Measurements from ENCODE around the gene SLC31A1. TPM values are rescaled to one million over a fixed set of nuclear protein-coding genes. Genes with fewer than 3 reads are reported as not detected.

Gene SLC31A1
- total and polyA plus RNA-seq, 2 of the 8 experiments (the other 6 are each of a cell fraction or from before 2014, with no cell fraction given), result 23.9 to 40.8 TPM

DNA sequence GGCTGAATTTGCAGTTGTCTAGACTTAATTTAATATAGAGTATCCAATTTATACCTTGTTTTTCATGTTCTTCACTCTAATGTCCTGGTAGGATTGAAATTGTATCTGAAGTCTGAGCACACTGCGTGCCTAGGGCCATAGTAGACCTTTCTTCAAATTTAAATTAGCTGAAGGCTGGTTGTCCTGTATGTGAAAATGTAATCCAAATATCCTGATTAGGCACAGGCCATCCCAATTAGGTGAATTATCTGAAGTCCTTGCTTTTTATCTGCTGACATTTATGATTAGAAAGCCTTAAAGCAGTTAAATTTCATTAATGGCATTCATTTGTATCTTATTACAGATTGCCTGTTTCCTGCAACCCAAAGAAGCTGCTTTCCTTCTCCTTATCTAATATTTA, 33.6 kb downstream of the SLC31A1 start:
- H4K91ac ChIP-seq (replicated peaks; ENCODE audit: insufficient read length, low read length), result no peak overlapping the region
- DNase-seq (ENCODE audit: low read depth in 1 of 2, low spot score in 2 of 2), result no peak
- H4K8ac ChIP-seq (ENCODE audit: extremely low read depth, insufficient read depth, low read length), result no peak overlapping the region
- no peak overlapping the region for H2AK5ac ChIP-seq (ENCODE audit: low read depth, low read length)
- H3K79me2 ChIP-seq (ENCODE audit: control insufficient read depth in 1 of 2, insufficient read depth in 2 of 2, low read length in 2 of 2), result no peaks in the 10 kb centered on the region
- H4K20me1 ChIP-seq (replicated peaks in 1 of 2; ENCODE audit: control insufficient read depth in 1 of 2, insufficient read depth in 2 of 2, low read length in 2 of 2), result no peaks in the 10 kb centered on the region
- no peak overlapping the region for H3K23ac ChIP-seq (ENCODE audit: insufficient read length)
- H3K9me3 ChIP-seq (ENCODE audit: insufficient read depth in 2 of 2, low read depth in 1 of 2, low read length in 1 of 2), result no peaks in the 10 kb centered on the region
- H3K4me3 ChIP-seq (ENCODE audit: extremely low read depth in 1 of 4, insufficient read depth in 2 of 4, low read depth in 3 of 4, low read length in 4 of 4), result no peak overlapping the region
- no peak overlapping the region for H3K4me2 ChIP-seq (ENCODE audit: insufficient read depth in 1 of 2, low read depth in 2 of 2, low read length in 2 of 2)
- no peak overlapping the region for H2AFZ ChIP-seq (ENCODE audit: low read length)
- no peaks in the 10 kb centered on the region for H3K4me1 ChIP-seq (replicated peaks in 1 of 4; ENCODE audit: control insufficient read depth in 3 of 4, insufficient read depth in 4 of 4, low read length in 3 of 4)
- H2BK20ac ChIP-seq (ENCODE audit: low read length), result no peak overlapping the region
- no peak overlapping the region for H3K18ac ChIP-seq (ENCODE audit: extremely low read depth, low read length)
- FAIRE-seq, result no peak
- WGBS, 2 experiments (ENCODE audit: extremely low coverage in 1 of 2, insufficient coverage in 1 of 2, insufficient read length in 1 of 2, insufficient replicate concordance in 2 of 2, low coverage in 1 of 2, low lambda C conversion rate in 2 of 2, missing lambda C conversion rate in 1 of 2), result 96% methylated on average over 1 of the region's 1 CpG; no CpG with 5 or more reads in 1 of the 2 experiments
- peaks cover 3 to 12% (median 11%) of the 10 kb centered on the region in 4 experiments; a peak in 6 of 8 replicates for H3K36me3 ChIP-seq (ENCODE audit: control insufficient read depth in 2 of 4, insufficient read depth in 4 of 4, low read length in 3 of 4)
- H3K27ac ChIP-seq (ENCODE audit: low read depth, low read length), result no peak overlapping the region
- no peak overlapping the region for H2BK12ac ChIP-seq (ENCODE audit: low read depth, low read length)
- H3K56ac ChIP-seq (replicated peaks; ENCODE audit: insufficient read length, low read depth, low read length), result no peak overlapping the region
- no peak overlapping the region for H3K4ac ChIP-seq (replicated peaks; ENCODE audit: insufficient read length, low read depth, low read length)
- no peak overlapping the region for H2BK15ac ChIP-seq (ENCODE audit: low read length)
- H2BK120ac ChIP-seq (replicated peaks; ENCODE audit: low read depth, low read length), result no peak overlapping the region
- no peak overlapping the region for H2BK5ac ChIP-seq (ENCODE audit: low read depth, low read length)
- ChIA-PET CTCF (ENCODE audit: partially characterized antibody) (interaction anchor here (0.8 kb wide), 1 partner anchor 19 kb away, joined by 4 read pairs; no protein-coding TSS in a partner anchor), POLR2A (ENCODE audit: partially characterized antibody) (no interaction called here)
- no peaks in the 10 kb centered on the region; the same call in 1 of the 2 replicates for H3K79me1 ChIP-seq (ENCODE audit: low read depth, low read length)
- H4K5ac ChIP-seq (ENCODE audit: insufficient read length, low read depth, low read length), result no peak overlapping the region
- H3K23me2 ChIP-seq (ENCODE audit: low read depth, low read length), result no peaks in the 10 kb centered on the region
- no peaks in the 10 kb centered on the region for H3K27me3 ChIP-seq (replicated peaks in 1 of 4; ENCODE audit: control insufficient read depth in 3 of 4, extremely low read depth in 1 of 4, insufficient read depth in 3 of 4, low read length in 3 of 4)
- no peak overlapping the region for H3K14ac ChIP-seq (ENCODE audit: insufficient read length)
- H3K9ac ChIP-seq (replicated peaks in 1 of 4; ENCODE audit: extremely low read depth in 1 of 4, low read depth in 3 of 4, low read length in 3 of 4), result no peak overlapping the region
- TF ChIP-seq CREB1 (IDR thresholded peaks at IDR 0.05) (no peak), TCF12 (IDR thresholded peaks at IDR 0.05; ENCODE audit: low read depth, low read length) (no peak), FOSL1 (IDR thresholded peaks at IDR 0.05; ENCODE audit: insufficient read depth, low read depth, low read length) (no peak), BACH1 (IDR thresholded peaks at IDR 0.05; ENCODE audit: low read length) (no peak), SIRT6 (IDR thresholded peaks at IDR 0.05; ENCODE audit: low read length) (no peak), RFX5 (IDR thresholded peaks at IDR 0.05; ENCODE audit: borderline replicate concordance, low read depth, low read length) (no peak), TAF1 (IDR thresholded peaks at IDR 0.05; ENCODE audit: low read depth, low read length) (no peak), EP300 (IDR thresholded peaks at IDR 0.05; ENCODE audit: borderline replicate concordance in 1 of 2, low read depth in 2 of 2, low read length in 2 of 2) (no peak), RNF2 (IDR thresholded peaks at IDR 0.05; ENCODE audit: borderline replicate concordance, low read depth, low read length, missing control alignments, poor library complexity, severe bottlenecking) (no peak), CHD1 (IDR thresholded peaks at IDR 0.05; ENCODE audit: low read depth, low read length) (no peak), SRF (IDR thresholded peaks at IDR 0.05; ENCODE audit: low read depth, low read length) (no peak), JUN (IDR thresholded peaks at IDR 0.05; ENCODE audit: low read depth, low read length) (no peak), CBX5 (IDR thresholded peaks at IDR 0.05; ENCODE audit: low read depth, low read length) (no peak), KDM4A (IDR thresholded peaks at IDR 0.05; ENCODE audit: low read depth, low read length, severe bottlenecking) (no peak)
- TF ChIP-seq, protein P1, sequence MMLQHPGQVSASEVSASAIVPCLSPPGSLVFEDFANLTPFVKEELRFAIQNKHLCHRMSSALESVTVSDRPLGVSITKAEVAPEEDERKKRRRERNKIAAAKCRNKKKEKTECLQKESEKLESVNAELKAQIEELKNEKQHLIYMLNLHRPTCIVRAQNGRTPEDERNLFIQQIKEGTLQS (IDR thresholded peaks at IDR 0.05; ENCODE audit: insufficient read depth, low read depth, low read length), result no peak
